Transverse colon (tissue), 3 donors: Measurements from ENCODE around the gene SHROOM2.

Experiments used
- POLR2A ChIP-seq: fragments of 450-650 bp; IDR thresholded peaks from one replicate; pipeline ENCODE4 v1.6.1; 2016; ENCODE audit warnings: antibody characterized with exemption, mild to moderate bottlenecking, moderate library complexity
- POLR2AphosphoS5 ChIP-seq, 3 donors: sonication (generic); formaldehyde crosslinking; IDR thresholded peaks; one replicate each; pipeline ENCODE4 v1.6.1; 2016; ENCODE audit warnings: antibody characterized with exemption in 3 of 3

DNA sequence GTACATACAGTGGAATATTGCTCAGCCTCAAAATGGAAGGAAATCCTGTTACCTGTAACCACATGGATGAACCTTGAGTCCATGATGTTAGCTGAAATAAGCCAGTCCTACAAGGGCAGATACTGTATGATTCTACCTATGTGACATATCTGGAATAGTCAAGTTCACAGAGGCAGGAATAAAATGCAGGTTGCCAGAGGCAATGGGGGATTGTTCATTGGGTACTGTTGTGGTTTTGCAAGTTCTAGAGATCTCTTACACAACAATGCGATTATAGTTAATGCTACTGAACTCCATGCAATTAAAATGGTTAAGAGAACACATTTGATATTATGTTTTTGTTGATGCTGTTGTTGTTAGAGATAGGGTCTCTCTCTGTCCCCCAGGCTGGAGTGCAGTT lies 74.6 kb downstream of the SHROOM2 start:
- TF ChIP-seq POLR2AphosphoS5 (IDR thresholded peaks at IDR 0.05): no peak
- TF ChIP-seq POLR2A: no peak
